OCI-LY3 (cell line): ENCODE measurements around the gene CEMIP.

Source experiments
- CTCF ChIP-seq: fragments of 200-600, 300-600 bp; sonication (generic); IDR thresholded peaks from 2 replicates; pipeline ENCODE4 v1.5.1; 2014; ENCODE audit warnings: antibody characterized with exemption, low read length, low read depth
- EZH2phosphoT487 ChIP-seq: fragments of 200-600 bp; shearing (Covaris generic); IDR thresholded peaks from 2 replicates; pipeline ENCODE4 v1.6.1; 2018; ENCODE audit warnings: antibody characterized with exemption, mixed run types, low read depth

- TF ChIP-seq CTCF (no peak), EZH2phosphoT487 (no peak)
Observed at GRCh38 chr15:80969316-80969715, 190.1 kb downstream of the CEMIP start.
